ENCODE measurements around the gene ARHGEF6. TPM values are rescaled to one million over a fixed set of nuclear protein-coding genes. Genes with fewer than 3 reads are reported as not detected.

ARHGEF6 gene
- total and polyA plus RNA-seq, 2 experiments from 2014 or later: 3.5 to 3.7 TPM

- Histone ChIP-seq H3K4me3 (no peak overlapping the region), H3K27ac (no peak overlapping the region), H3K9me3 (ENCODE audit: low read depth) (no peaks in the 10 kb centered on the region), H3K27me3 (peaks cover 1% of the 10 kb centered on the region), H3K9me2 (replicated peaks; ENCODE audit: insufficient read depth) (no peaks in the 10 kb centered on the region), H3K4me1 (ENCODE audit: insufficient read depth) (no peaks in the 10 kb centered on the region), H2AFZ (no peak overlapping the region), H3K4me2 (no peak overlapping the region), H3K79me2 (no peaks in the 10 kb centered on the region), H4K20me1 (ENCODE audit: insufficient read depth, poor library complexity, severe bottlenecking) (no peaks in the 10 kb centered on the region), H3K36me3 (replicated peaks; ENCODE audit: insufficient read depth, low read depth) (no peaks in the 10 kb centered on the region)
- DNase-seq (ENCODE audit: low spot score): no peak
- WGBS (ENCODE audit: low lambda C conversion rate, missing lambda C conversion rate): 55% methylated on average over 2 of the region's 2 CpGs
- TF ChIP-seq CTCF (IDR thresholded peaks at IDR 0.05; ENCODE audit: poor library complexity): no peak
These were observed 20.8 kb downstream of the ARHGEF6 start for GRCh38 chrX:136759968-136760367.

- no peaks in the 10 kb centered on the region for H4K20me1 ChIP-seq (ENCODE audit: insufficient read depth, poor library complexity, severe bottlenecking)
- no peak overlapping the region for H3K4me2 ChIP-seq
- TF ChIP-seq EZH2phosphoT487 (IDR thresholded peaks at IDR 0.05; ENCODE audit: low read depth, severe bottlenecking, unreplicated experiment) (no peak), EZH2 (IDR thresholded peaks at IDR 0.05; ENCODE audit: borderline replicate concordance) (no peak), CTCF (IDR thresholded peaks at IDR 0.05; ENCODE audit: poor library complexity) (no peak)
- no peaks in the 10 kb centered on the region for H3K27me3 ChIP-seq
- no peak overlapping the region for H2AFZ ChIP-seq
- no peaks in the 10 kb centered on the region for H3K36me3 ChIP-seq (replicated peaks; ENCODE audit: insufficient read depth, low read depth)
- no peaks in the 10 kb centered on the region for H3K9me3 ChIP-seq (ENCODE audit: low read depth)
- no peak for DNase-seq (ENCODE audit: low spot score)
- H3K9me2 ChIP-seq (replicated peaks; ENCODE audit: insufficient read depth): no peaks in the 10 kb centered on the region
- no peaks in the 10 kb centered on the region for H3K79me2 ChIP-seq
- H3K4me1 ChIP-seq (ENCODE audit: insufficient read depth): no peaks in the 10 kb centered on the region
- no peak overlapping the region for H3K27ac ChIP-seq
- WGBS (ENCODE audit: low lambda C conversion rate, missing lambda C conversion rate): 60% methylated on average over 2 of the region's 2 CpGs
- no peak overlapping the region for H3K4me3 ChIP-seq
These were observed 25.3 kb downstream of the ARHGEF6 start for GRCh38 chrX:136755411-136755810.

DNA sequence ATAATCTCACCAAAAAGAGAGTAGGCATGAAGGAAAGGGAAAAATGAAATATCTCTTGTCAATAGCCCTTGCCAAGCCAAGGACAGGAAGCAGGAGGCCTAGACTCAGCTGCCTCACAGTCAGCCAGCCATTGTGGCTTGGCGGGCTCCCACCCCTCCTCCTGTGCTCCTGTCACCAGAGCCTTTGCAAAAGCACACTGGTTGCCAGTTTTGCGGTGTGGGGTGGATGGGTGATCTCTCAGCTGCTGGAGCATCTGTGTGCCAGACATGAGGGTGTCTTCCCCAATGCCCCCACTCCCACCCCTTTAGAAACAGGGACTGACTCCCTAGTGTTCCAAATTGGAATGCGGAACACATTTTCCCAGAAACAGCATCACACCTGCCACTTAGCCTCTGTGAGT lies 26.1 kb downstream of the ARHGEF6 start:
- no peaks in the 10 kb centered on the region for H3K79me2 ChIP-seq
- H4K20me1 ChIP-seq (ENCODE audit: insufficient read depth, poor library complexity, severe bottlenecking): no peaks in the 10 kb centered on the region
- no peak overlapping the region for H3K27ac ChIP-seq
- H3K4me1 ChIP-seq (ENCODE audit: insufficient read depth): no peaks in the 10 kb centered on the region
- no peak overlapping the region for H3K4me3 ChIP-seq
- H3K4me2 ChIP-seq: no peak overlapping the region
- no peak for DNase-seq (ENCODE audit: low spot score)
- TF ChIP-seq EZH2phosphoT487 (IDR thresholded peaks at IDR 0.05; ENCODE audit: low read depth, severe bottlenecking, unreplicated experiment) (no peak), EZH2 (IDR thresholded peaks at IDR 0.05; ENCODE audit: borderline replicate concordance) (no peak), CTCF (IDR thresholded peaks at IDR 0.05; ENCODE audit: poor library complexity) (no peak)
- no peak overlapping the region for H2AFZ ChIP-seq
- no peaks in the 10 kb centered on the region for H3K9me2 ChIP-seq (replicated peaks; ENCODE audit: insufficient read depth)
- H3K9me3 ChIP-seq (ENCODE audit: low read depth): no peaks in the 10 kb centered on the region
- WGBS (ENCODE audit: low lambda C conversion rate, missing lambda C conversion rate): 75% methylated on average over 3 of the region's 3 CpGs
- no peaks in the 10 kb centered on the region for H3K36me3 ChIP-seq (replicated peaks; ENCODE audit: insufficient read depth, low read depth)
- H3K27me3 ChIP-seq: no peaks in the 10 kb centered on the region

GRCh38 chrX:136752796-136753195 lies 27.9 kb downstream of the ARHGEF6 start:
- Histone ChIP-seq H3K27ac (no peak overlapping the region), H3K27me3 (no peaks in the 10 kb centered on the region), H3K36me3 (replicated peaks; ENCODE audit: insufficient read depth, low read depth) (no peaks in the 10 kb centered on the region), H3K4me3 (no peak overlapping the region), H3K4me1 (ENCODE audit: insufficient read depth) (no peaks in the 10 kb centered on the region), H2AFZ (no peak overlapping the region), H3K9me2 (replicated peaks; ENCODE audit: insufficient read depth) (no peaks in the 10 kb centered on the region), H3K9me3 (ENCODE audit: low read depth) (no peaks in the 10 kb centered on the region), H4K20me1 (ENCODE audit: insufficient read depth, poor library complexity, severe bottlenecking) (no peaks in the 10 kb centered on the region), H3K79me2 (no peaks in the 10 kb centered on the region), H3K4me2 (no peak overlapping the region)
- 45% methylated on average over 2 of the region's 2 CpGs for WGBS (ENCODE audit: low lambda C conversion rate, missing lambda C conversion rate)
- no peak for TF ChIP-seq EZH2 (IDR thresholded peaks at IDR 0.05; ENCODE audit: borderline replicate concordance)
- TF ChIP-seq CTCF (IDR thresholded peaks at IDR 0.05; ENCODE audit: poor library complexity): no peak
- DNase-seq (ENCODE audit: low spot score): no peak

Measured in hepatocyte (in vitro differentiated cells).